Right renal cortex interstitium (tissue), 3 donors: Measurements from ENCODE around the gene ALG6. TPM values are rescaled to one million over a fixed set of nuclear protein-coding genes. Genes with fewer than 3 reads are reported as not detected.
"Not testable (repeated sequence)": the region's sequence is repeated elsewhere in the genome, so short reads cannot be mapped to it uniquely, and the experiment has no call there.

ENCODE experiments used
- DNase-seq, 3 donors: peaks; one replicate each; pipeline ENCODE4 v3.0.0-alpha.2; 2013; ENCODE audit warnings: low read depth in 3 of 3, low spot score in 2 of 3
- polyA plus RNA-seq, 3 donors: library from polyadenylated mRNA; unstranded; fragments of 120-200 nt; gene quantifications; one replicate each; pipeline ENCODE4 v1.2.1, GENCODE V29; 2013; ENCODE audit not compliant: insufficient read length in 3 of 3

Gene ALG6
- polyA plus RNA-seq, 3 donors, result 23.6 to 27.3 (median 25.7) TPM

DNA sequence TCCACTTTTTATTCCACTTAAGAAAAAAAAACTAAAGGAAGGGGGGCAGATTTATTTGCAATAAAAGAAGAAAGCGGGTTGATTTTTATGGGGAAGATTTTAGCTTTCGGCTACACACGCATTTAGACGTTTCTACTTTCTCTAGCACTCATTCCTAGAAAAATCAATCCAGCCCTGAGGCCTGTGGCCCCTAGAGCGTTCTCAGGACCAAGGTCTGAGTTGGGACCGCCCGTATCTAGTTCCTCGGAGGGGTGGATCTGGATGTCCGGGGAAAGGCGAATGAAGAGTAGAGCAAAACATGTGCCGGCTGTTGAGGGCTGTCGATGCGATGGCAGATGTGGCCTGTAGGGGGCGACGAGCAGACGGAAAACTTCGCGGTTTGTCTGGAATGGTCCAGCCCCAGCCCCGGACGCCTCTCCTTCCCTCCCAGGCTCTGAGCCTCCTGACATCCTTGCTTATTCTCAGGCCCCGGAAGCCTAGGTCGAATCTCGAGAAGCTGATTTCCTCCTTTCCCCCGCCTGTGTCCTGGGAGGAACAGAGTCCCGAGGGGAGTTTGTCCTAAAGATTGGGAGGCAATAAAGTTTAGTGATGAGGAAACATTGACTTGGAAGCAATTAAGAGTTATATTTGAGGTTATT, 39.9 kb upstream of the ALG6 start:
- DNase-seq, result peak in 1 of 3 donors; percentile 64

- no peak for DNase-seq
Measured at GRCh38 chr1:63328122-63328521, 39.3 kb upstream of the ALG6 start.

GRCh38 chr1:63328781-63329180, 38.6 kb upstream of the ALG6 start:
- DNase-seq, result no peak

GRCh38 chr1:63329621-63330330, 37.7 kb upstream of the ALG6 start:
- DNase-seq, result no peak

- DNase-seq, result no peak
Measured at GRCh38 chr1:63330331-63330916, 37.0 kb upstream of the ALG6 start.

DNA sequence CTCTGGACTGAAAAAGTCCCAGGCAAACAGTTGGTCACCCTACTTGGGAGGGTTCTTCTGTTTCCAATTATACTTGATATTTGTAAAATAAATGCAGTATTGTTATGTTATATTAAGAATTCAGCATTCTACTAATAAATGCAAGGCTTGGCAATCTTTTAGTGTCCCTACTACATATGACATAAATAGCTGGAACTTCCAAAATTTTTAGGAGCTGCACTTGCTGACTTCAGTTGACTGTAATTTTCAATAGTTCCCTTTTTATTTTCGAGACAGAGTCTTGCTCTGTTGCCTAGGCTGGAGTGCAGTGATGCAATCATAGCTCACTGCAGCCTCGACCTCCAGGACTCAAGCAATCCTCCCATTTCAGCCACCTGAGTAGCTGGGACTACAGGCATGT, 25.0 kb upstream of the ALG6 start:
- DNase-seq, result no peak

GRCh38 chr1:63343922-63344321, 23.5 kb upstream of the ALG6 start:
- DNase-seq, result no peak

GRCh38 chr1:63350320-63350719, 17.1 kb upstream of the ALG6 start:
- no peak for DNase-seq

DNA sequence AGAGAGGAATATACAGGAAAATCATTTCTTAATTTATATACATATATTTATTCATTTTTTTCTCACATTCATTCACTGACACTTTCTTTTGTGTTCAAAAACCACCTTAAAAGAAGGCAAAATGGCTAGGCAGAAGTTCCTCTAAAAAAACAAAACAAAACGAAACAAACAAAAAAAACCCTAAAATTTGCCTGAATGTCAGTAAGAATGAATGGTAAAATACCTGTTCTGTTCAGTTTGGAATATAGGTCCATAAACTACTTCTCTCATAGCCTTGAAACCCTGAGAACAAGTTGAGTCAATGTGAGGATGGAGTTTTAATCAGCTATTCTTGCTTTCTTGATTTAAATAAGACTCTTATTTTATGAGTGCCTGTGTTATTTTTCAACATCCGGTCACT, 14.7 kb upstream of the ALG6 start:
- no peak for DNase-seq

DNA sequence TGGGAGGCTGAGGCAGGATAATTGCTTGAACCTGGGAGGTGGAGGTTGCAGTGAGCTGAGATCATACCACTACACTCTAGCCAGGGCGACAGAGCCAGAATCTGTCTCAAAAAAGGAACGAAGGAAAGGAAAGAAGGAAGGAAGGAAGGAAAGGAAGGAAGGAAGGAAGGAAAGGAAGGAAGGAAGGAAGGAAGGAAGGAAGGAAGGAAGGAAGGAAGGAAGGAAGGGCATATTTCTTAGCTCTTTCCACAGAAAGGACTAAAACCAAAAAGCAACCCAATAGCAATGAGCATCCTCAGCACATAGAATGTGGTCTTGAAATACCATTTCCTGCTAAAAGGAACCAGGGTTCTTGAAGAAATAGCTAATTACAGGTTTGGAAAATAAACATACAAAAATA, 11.2 kb upstream of the ALG6 start:
- not testable (repeated sequence) for DNase-seq

DNA sequence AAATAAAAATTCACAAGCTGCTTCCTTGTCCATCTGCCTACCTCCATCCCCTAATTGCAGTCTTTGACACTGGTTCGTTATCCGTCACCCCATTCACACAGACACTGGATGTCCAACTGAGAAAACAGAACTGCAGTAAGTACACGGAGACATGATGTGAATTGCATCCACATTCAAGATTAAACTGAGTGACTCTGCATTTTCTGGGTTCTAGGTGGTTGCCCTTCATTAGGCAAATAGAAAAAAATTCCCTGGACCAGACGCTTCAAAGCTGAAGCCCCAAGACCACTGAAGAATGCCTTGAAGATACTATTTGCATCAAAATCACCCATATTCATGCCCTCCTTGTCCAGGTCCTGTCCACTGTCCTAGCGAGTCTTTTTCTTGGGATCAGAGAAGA, 7.9 kb upstream of the ALG6 start:
- DNase-seq, result no peak

DNA sequence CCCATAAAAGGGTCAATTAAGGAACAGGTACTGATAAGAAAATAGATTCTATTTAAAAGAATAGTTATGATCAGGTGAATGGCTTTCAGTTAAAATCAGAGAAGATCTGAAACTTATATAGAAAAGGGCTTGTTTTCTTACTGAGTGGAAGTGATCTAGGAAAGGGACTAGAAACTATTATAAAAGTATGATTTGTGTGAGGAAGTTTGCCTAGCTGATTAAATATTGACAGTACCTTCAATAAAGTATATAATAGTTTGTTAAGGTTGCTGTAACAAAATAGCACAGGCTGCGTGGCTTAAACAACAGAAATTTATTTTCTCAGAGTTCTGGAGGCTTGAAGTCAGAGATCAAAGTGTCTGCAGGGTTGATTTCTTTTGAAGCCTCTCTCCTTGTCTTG, 5.4 kb upstream of the ALG6 start:
- DNase-seq, result no peak

GRCh38 chr1:63362578-63362977, 4.8 kb upstream of the ALG6 start:
- no peak for DNase-seq

GRCh38 chr1:63363014-63363413, 4.4 kb upstream of the ALG6 start:
- no peak for DNase-seq

GRCh38 chr1:63366908-63367214, 566 bp upstream of the ALG6 start:
- no peak for DNase-seq

DNA sequence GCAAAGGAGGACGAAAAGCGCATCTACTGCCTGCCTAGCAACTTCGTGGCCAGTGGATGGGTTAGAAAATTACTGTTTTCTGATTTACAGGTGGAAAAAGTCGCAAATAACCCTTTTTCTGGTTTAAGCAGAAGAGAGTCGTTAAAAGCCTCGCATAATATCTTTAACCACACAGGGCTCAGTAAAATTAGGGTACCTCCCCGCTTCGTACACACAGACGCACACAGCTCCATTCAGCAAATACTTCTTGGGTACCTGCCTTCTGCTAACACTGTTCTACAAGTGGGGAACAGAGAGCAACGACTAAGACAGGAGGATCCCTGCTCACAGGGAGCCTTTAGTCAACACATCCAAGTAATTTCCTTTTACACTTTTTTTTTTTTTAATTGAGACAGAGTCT, 704 bp downstream of the ALG6 start:
- DNase-seq, result peak in 1 of 3 donors; percentile 5

DNA sequence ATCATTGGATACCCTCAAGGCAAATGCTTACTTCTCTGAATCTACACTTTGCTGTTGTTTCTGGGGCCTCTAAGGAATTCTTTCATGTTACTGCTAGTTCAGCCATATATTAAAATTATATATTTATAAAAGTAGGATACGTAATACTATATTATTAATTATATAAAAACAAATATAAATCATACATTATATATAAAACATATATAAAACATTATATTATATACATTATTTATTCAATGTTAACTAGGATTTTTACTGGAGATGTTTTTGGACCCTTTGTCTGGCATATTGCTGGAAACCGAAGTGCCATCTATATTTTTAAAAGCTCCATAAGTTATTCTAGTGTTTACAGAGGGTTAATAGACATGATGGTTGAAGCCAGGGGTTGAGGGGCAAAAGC, 12.2 kb downstream of the ALG6 start:
- no peak for DNase-seq

DNA sequence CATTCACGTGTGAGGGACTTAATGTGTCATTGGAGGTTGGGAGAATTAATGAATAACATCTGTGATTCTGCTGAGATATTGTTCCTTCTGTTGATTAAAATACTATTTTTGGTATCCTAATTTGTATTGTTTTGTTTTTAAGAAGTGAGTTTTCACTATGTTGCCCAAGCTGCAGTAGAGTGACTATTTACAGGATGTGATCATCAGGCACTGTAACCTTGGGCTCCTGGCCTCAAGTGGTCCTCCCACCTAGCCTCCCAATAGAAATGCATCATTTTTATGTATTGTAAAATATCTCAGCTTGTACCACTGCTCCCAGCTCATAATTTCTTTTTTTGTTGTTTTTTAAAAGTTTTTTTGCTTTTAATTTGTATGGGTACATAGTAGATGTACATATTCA, 14.3 kb downstream of the ALG6 start:
- no peak for DNase-seq

DNA sequence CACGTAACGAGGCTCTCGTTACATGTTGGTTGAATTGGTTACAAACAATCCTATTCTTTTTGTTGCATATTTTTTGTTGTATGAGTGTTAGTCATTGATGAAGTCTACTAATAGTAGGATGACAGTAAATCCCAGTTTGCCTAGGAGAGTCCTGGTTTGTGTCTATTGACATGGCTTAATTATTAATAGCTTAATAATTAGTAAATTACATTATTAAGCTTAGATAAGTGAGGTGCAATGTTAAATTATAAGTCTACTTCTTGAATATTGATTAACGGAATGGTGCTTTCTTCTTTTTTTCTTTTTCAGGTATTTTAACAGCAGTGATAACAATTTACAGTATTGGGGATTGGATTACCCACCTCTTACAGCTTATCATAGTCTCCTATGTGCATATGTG, 34.5 kb downstream of the ALG6 start:
- DNase-seq, result no peak

GRCh38 chr1:63403386-63403785, 36.0 kb downstream of the ALG6 start:
- DNase-seq, result no peak

- DNase-seq, result no peak
Measured at GRCh38 chr1:63405021-63405420, 37.6 kb downstream of the ALG6 start.

DNA sequence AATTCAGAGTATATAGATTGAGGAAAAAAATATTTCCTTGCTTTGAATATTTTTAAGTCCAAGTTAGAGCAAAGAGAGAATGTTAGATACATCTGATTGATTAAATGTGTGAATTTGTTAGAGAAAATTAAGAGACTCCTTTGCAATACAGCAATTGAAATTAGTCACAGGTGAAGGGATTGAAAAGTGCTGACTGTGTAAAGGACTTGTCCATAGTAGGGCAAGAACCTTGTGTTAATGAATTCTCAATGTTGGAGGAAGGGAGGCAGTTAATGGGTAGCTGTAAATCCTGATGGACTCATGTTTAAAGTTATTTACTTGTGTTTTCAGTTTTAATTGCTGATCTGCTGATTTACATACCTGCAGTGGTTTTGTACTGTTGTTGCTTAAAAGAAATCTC, 38.6 kb downstream of the ALG6 start:
- no peak for DNase-seq
